Suprapubic skin (tissue), 4 donors: ENCODE data around the gene MT1A.

Experiments used
- POLR2A ChIP-seq, 2 donors: fragments of 450-650 bp; IDR thresholded peaks; one replicate each; pipeline ENCODE4 v1.6.1; 2017; ENCODE audit warnings: antibody characterized with exemption in 2 of 2, mild to moderate bottlenecking in 2 of 2, moderate library complexity in 2 of 2
- POLR2AphosphoS5 ChIP-seq, 3 donors: sonication (generic); formaldehyde crosslinking; IDR thresholded peaks; one replicate each; pipeline ENCODE4 v1.6.1; 2017; ENCODE audit warnings: antibody characterized with exemption in 3 of 3
- TF ChIP-seq, protein P1 (sequence below), 2 donors: fragments of 200-600 bp in 1 of 2; fragments of 450-650 bp in 1 of 2; sonication (generic) in 1 of 2; IDR thresholded peaks; one replicate each; pipeline ENCODE4 v1.5.1; 2016 to 2019; ENCODE audit warnings: antibody characterized with exemption in 2 of 2, mild to moderate bottlenecking in 1 of 2, moderate library complexity in 1 of 2

GRCh38 chr16:56614549-56614991 lies 23.9 kb upstream of the MT1A start:
- TF ChIP-seq POLR2A (IDR thresholded peaks at IDR 0.05) (no peak), POLR2AphosphoS5 (IDR thresholded peaks at IDR 0.05) (no peak)
- TF ChIP-seq, protein P1, sequence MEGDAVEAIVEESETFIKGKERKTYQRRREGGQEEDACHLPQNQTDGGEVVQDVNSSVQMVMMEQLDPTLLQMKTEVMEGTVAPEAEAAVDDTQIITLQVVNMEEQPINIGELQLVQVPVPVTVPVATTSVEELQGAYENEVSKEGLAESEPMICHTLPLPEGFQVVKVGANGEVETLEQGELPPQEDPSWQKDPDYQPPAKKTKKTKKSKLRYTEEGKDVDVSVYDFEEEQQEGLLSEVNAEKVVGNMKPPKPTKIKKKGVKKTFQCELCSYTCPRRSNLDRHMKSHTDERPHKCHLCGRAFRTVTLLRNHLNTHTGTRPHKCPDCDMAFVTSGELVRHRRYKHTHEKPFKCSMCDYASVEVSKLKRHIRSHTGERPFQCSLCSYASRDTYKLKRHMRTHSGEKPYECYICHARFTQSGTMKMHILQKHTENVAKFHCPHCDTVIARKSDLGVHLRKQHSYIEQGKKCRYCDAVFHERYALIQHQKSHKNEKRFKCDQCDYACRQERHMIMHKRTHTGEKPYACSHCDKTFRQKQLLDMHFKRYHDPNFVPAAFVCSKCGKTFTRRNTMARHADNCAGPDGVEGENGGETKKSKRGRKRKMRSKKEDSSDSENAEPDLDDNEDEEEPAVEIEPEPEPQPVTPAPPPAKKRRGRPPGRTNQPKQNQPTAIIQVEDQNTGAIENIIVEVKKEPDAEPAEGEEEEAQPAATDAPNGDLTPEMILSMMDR (IDR thresholded peaks at IDR 0.05), result no peak
